ENCODE results near the gene SYNPO.

SYNPO gene

GRCh38 chr5:150640311-150641005 lies at the start of gene SYNPO:
TSS of gene SYNPO (plus strand) at chr5:150640660. CDS start at chr5:150648276, 7,616 bp downstream.
- no peak for DNase-seq

GRCh38 chr5:150590979-150591695 lies 49.3 kb upstream of the SYNPO start:
- no peak for DNase-seq

- DNase-seq: no peak
These were observed 46.9 kb upstream of the SYNPO start for GRCh38 chr5:150593593-150593992.

- no peak for DNase-seq
These were observed 46.5 kb upstream of the SYNPO start for GRCh38 chr5:150593996-150594395.

GRCh38 chr5:150595466-150596031 lies 44.9 kb upstream of the SYNPO start:
- no peak for DNase-seq

GRCh38 chr5:150596313-150596712 lies 44.1 kb upstream of the SYNPO start:
- no peak for DNase-seq

- no peak for DNase-seq
These were observed 43.6 kb upstream of the SYNPO start for GRCh38 chr5:150596826-150597225.

GRCh38 chr5:150598006-150598405 lies 42.5 kb upstream of the SYNPO start:
- DNase-seq: no peak

GRCh38 chr5:150598821-150599273 lies 41.6 kb upstream of the SYNPO start:
- DNase-seq: no peak

- no peak for DNase-seq
These were observed 41.2 kb upstream of the SYNPO start for GRCh38 chr5:150599281-150599680.

- DNase-seq: no peak
These were observed 40.4 kb upstream of the SYNPO start for GRCh38 chr5:150599917-150600511.

- DNase-seq: no peak
These were observed 39.6 kb upstream of the SYNPO start for GRCh38 chr5:150600616-150601490.

- DNase-seq: no peak
These were observed 38.7 kb upstream of the SYNPO start for GRCh38 chr5:150601491-150602345.

GRCh38 chr5:150603052-150603451 lies 37.4 kb upstream of the SYNPO start:
- no peak for DNase-seq

- DNase-seq: no peak
These were observed 37.0 kb upstream of the SYNPO start for GRCh38 chr5:150603491-150603890.

- no peak for DNase-seq
These were observed 36.5 kb upstream of the SYNPO start for GRCh38 chr5:150604010-150604409.

- no peak for DNase-seq
These were observed 35.5 kb upstream of the SYNPO start for GRCh38 chr5:150604894-150605440.

GRCh38 chr5:150605546-150605945 lies 34.9 kb upstream of the SYNPO start:
- DNase-seq: no peak

- no peak for DNase-seq
These were observed 34.0 kb upstream of the SYNPO start for GRCh38 chr5:150606476-150606875.

GRCh38 chr5:150607105-150607504 lies 33.4 kb upstream of the SYNPO start:
- DNase-seq: no peak

GRCh38 chr5:150607991-150608390 lies 32.5 kb upstream of the SYNPO start:
- DNase-seq: no peak

Measured in stimulated activated naive CD4-positive, alpha-beta T cell (primary cell).